C4-2B (cell line): ENCODE data around the gene PRKD2.

ENCODE experiments used
- ZFX ChIP-seq: fragments of 450-650 bp; IDR thresholded peaks from 2 replicates; pipeline ENCODE4 v1.6.1; 2017
- TF ChIP-seq, protein P1 (sequence below): fragments of 450-650 bp; conservative IDR thresholded peaks from 2 replicates; pipeline ENCODE4 v1.5.1; 2017; ENCODE audit warnings: mild to moderate bottlenecking

DNA sequence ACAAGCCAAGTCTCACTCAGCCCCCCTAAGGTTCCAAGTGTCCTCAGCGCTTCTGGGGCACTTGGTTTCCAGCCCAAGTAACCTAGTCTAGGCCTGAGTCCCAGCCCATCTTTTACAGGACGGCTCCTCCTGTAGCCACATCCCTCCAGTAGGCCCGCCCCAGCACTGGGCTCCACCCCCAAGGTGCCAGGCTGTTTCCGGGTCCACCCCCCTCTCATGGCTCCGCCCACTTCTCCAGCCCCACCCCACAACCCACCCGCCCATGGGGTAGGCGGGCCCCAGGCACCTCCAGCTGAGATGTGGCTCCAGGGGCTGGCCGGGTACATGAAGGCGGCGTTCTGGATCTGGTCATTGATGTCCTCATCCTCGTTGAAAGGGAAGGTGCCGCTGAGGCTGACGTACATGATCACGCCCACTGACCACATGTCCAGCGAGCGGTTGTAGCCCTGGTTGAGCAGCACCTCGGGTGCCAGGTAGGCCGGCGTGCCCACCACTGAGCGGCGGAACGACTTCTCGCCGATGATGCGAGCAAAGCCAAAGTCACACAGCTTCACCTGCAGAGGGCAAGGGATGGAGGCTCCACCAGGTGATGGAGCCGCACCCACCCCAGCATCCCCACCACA is 38.7 kb downstream of the PRKD2 start:
- TF ChIP-seq, protein P1, sequence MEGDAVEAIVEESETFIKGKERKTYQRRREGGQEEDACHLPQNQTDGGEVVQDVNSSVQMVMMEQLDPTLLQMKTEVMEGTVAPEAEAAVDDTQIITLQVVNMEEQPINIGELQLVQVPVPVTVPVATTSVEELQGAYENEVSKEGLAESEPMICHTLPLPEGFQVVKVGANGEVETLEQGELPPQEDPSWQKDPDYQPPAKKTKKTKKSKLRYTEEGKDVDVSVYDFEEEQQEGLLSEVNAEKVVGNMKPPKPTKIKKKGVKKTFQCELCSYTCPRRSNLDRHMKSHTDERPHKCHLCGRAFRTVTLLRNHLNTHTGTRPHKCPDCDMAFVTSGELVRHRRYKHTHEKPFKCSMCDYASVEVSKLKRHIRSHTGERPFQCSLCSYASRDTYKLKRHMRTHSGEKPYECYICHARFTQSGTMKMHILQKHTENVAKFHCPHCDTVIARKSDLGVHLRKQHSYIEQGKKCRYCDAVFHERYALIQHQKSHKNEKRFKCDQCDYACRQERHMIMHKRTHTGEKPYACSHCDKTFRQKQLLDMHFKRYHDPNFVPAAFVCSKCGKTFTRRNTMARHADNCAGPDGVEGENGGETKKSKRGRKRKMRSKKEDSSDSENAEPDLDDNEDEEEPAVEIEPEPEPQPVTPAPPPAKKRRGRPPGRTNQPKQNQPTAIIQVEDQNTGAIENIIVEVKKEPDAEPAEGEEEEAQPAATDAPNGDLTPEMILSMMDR: no peak
- TF ChIP-seq ZFX: no peak
